Activated CD8-positive, alpha-beta memory T cell treated with anti-CD3 and anti-CD28 coated beads, Interleukin-2, amount 10 ng/mL, durations not matched to agents 7 days and 5 days (primary cell): ENCODE data around the gene CEACAM5. TPM values are rescaled to one million over a fixed set of nuclear protein-coding genes. Genes with fewer than 3 reads are reported as not detected.
"Not testable (repeated sequence)": the region's sequence is repeated elsewhere in the genome, so short reads cannot be mapped to it uniquely, and the experiment has no call there.

ENCODE experiments used
- ATAC-seq: fragments of 150-1000 bp; cut with Tn5 transposase; one replicate; pipeline ENCODE4 v1.10.0; 2021; ENCODE audit warnings: moderate library complexity
- CTCF ChIA-PET: fragments of 350-600 bp; sonication (Branson Sonifier 250); formaldehyde crosslinking; loops from one replicate; lab custom pipeline; 2021; ENCODE audit warnings: antibody characterized with exemption; lab: Charles Lee
- DNase-seq: peaks from one replicate; pipeline ENCODE4 v3.0.0-alpha.2; 2020
- H3K27ac Mint-ChIP-seq: one replicate; pipeline ENCODE4 v1.8.0; 2021; ENCODE audit warnings: mild to moderate bottlenecking, mixed read lengths
- H3K27me3 Mint-ChIP-seq: one replicate; pipeline ENCODE4 v1.8.0; 2021; ENCODE audit warnings: mixed read lengths
- H3K36me3 Mint-ChIP-seq: one replicate; pipeline ENCODE4 v1.8.0; 2021; ENCODE audit warnings: mild to moderate bottlenecking, mixed read lengths
- H3K4me1 Mint-ChIP-seq: one replicate; pipeline ENCODE4 v1.8.0; 2021; ENCODE audit warnings: mixed read lengths
- H3K4me3 Mint-ChIP-seq: one replicate; pipeline ENCODE4 v1.8.0; 2021; ENCODE audit warnings: mild to moderate bottlenecking, moderate library complexity, mixed read lengths
- H3K9me3 Mint-ChIP-seq: one replicate; pipeline ENCODE4 v1.8.0; 2022; ENCODE audit warnings: low read depth, mixed read lengths
- total RNA-seq, 2 experiments: library from RNA; stranded (reverse); gene quantifications; one replicate each; pipeline ENCODE4 v1.2.3, GENCODE V29; 2021

The CEACAM5 gene
- total RNA-seq, 2 experiments from 2014 or later = not detected

- CTCF ChIA-PET = interaction anchor here (2.0 kb wide), 1 partner anchor 50 kb away, joined by 7 read pairs; no protein-coding TSS in a partner anchor
- Mint-ChIP-seq H3K4me1 (peaks cover 3% of the 10 kb centered on the region), H3K27me3 (peaks cover 17% of the 10 kb centered on the region), H3K36me3 (no peaks in the 10 kb centered on the region), H3K9me3 (no peaks in the 10 kb centered on the region), H3K4me3 (no peak overlapping the region), H3K27ac (no peak overlapping the region)
- DNase-seq (no peak), ATAC-seq (no peak)
Measured at GRCh38 chr19:41703602-41704293, 4.7 kb upstream of the CEACAM5 start.

DNA sequence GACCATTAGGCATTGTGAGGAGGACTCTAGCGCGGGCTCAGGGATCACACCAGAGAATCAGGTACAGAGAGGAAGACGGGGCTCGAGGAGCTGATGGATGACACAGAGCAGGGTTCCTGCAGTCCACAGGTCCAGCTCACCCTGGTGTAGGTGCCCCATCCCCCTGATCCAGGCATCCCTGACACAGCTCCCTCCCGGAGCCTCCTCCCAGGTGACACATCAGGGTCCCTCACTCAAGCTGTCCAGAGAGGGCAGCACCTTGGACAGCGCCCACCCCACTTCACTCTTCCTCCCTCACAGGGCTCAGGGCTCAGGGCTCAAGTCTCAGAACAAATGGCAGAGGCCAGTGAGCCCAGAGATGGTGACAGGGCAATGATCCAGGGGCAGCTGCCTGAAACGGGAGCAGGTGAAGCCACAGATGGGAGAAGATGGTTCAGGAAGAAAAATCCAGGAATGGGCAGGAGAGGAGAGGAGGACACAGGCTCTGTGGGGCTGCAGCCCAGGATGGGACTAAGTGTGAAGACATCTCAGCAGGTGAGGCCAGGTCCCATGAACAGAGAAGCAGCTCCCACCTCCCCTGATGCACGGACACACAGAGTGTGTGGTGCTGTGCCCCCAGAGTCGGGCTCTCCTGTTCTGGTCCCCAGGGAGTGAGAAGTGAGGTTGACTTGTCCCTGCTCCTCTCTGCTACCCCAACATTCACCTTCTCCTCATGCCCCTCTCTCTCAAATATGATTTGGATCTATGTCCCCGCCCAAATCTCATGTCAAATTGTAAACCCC is 2.8 kb upstream of the CEACAM5 start:
- peaks cover 3% of the 10 kb centered on the region for H3K4me1 Mint-ChIP-seq
- peak; percentile 52 for DNase-seq

DNA sequence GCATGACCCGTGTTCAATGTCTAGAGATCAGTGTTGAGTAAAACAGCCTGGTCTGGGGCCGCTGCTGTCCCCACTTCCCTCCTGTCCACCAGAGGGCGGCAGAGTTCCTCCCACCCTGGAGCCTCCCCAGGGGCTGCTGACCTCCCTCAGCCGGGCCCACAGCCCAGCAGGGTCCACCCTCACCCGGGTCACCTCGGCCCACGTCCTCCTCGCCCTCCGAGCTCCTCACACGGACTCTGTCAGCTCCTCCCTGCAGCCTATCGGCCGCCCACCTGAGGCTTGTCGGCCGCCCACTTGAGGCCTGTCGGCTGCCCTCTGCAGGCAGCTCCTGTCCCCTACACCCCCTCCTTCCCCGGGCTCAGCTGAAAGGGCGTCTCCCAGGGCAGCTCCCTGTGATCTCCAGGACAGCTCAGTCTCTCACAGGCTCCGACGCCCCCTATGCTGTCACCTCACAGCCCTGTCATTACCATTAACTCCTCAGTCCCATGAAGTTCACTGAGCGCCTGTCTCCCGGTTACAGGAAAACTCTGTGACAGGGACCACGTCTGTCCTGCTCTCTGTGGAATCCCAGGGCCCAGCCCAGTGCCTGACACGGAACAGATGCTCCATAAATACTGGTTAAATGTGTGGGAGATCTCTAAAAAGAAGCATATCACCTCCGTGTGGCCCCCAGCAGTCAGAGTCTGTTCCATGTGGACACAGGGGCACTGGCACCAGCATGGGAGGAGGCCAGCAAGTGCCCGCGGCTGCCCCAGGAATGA is 1.5 kb upstream of the CEACAM5 start:
- Mint-ChIP-seq H3K36me3 (no peaks in the 10 kb centered on the region), H3K4me1 (peaks cover 3% of the 10 kb centered on the region), H3K27ac (peak overlapping the region; percentile 19), H3K27me3 (peaks cover 19% of the 10 kb centered on the region), H3K9me3 (no peaks in the 10 kb centered on the region), H3K4me3 (peak overlapping the region; percentile 63)
- ATAC-seq = peak; percentile 94
- CTCF ChIA-PET = interaction anchor here (0.6 to 2.3 kb wide), 36 partner anchors 9 to 592 kb away, joined by 3 to 27 read pairs (median 4); partner anchors contain the start of gene CEACAM7
- DNase-seq = peak; percentile 77

More for the DNA sequence above, 2.8 kb upstream of the CEACAM5 start:
- no peaks in the 10 kb centered on the region for H3K9me3 Mint-ChIP-seq
- H3K27me3 Mint-ChIP-seq = peaks cover 16% of the 10 kb centered on the region
- CTCF ChIA-PET = interaction anchor here (0.7 to 1.9 kb wide), 7 partner anchors 9 to 64 kb away, joined by 3 to 9 read pairs (median 3); partner anchors contain the start of gene CEACAM7
- no peak for ATAC-seq
- no peak overlapping the region for H3K27ac Mint-ChIP-seq
- no peak overlapping the region for H3K4me3 Mint-ChIP-seq
- H3K36me3 Mint-ChIP-seq = no peaks in the 10 kb centered on the region

- DNase-seq (no peak), ATAC-seq (no peak)
- no peaks in the 10 kb centered on the region for H3K36me3 Mint-ChIP-seq
- H3K27me3 Mint-ChIP-seq = peaks cover 20% of the 10 kb centered on the region
- H3K9me3 Mint-ChIP-seq = no peaks in the 10 kb centered on the region
- H3K4me3 Mint-ChIP-seq = no peak overlapping the region
- CTCF ChIA-PET = interaction anchor here (0.6 to 2.3 kb wide), 34 partner anchors 8 to 592 kb away, joined by 3 to 27 read pairs (median 4); partner anchors contain the start of gene CEACAM7
- no peak overlapping the region for H3K27ac Mint-ChIP-seq
- peaks cover 3% of the 10 kb centered on the region for H3K4me1 Mint-ChIP-seq
Measured at GRCh38 chr19:41707502-41707812, 969 bp upstream of the CEACAM5 start.

DNA sequence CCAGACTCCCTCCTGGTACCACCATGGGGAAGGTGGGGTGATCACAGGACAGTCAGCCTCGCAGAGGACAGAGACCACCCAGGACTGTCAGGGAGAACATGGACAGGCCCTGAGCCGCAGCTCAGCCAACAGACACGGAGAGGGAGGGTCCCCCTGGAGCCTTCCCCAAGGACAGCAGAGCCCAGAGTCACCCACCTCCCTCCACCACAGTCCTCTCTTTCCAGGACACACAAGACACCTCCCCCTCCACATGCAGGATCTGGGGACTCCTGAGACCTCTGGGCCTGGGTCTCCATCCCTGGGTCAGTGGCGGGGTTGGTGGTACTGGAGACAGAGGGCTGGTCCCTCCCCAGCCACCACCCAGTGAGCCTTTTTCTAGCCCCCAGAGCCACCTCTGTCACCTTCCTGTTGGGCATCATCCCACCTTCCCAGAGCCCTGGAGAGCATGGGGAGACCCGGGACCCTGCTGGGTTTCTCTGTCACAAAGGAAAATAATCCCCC is 505 bp upstream of the CEACAM5 start:
- Mint-ChIP-seq H3K4me1 (peaks cover 3% of the 10 kb centered on the region), H3K27ac (no peak overlapping the region), H3K36me3 (no peaks in the 10 kb centered on the region), H3K4me3 (no peak overlapping the region), H3K9me3 (no peaks in the 10 kb centered on the region), H3K27me3 (peaks cover 24% of the 10 kb centered on the region)
- ATAC-seq (no peak), DNase-seq (no peak)
- CTCF ChIA-PET = interaction anchor here (1.2 to 2.3 kb wide), 8 partner anchors 16 to 87 kb away, joined by 5 to 27 read pairs (median 18); no protein-coding TSS in a partner anchor

GRCh38 chr19:41709516-41709915 is 1.1 kb downstream of the CEACAM5 start:
- H3K27ac Mint-ChIP-seq, CTCF ChIA-PET: not testable (repeated sequence)
- H3K27me3 Mint-ChIP-seq = peaks cover 31% of the 10 kb centered on the region

GRCh38 chr19:41709951-41710645 is 1.7 kb downstream of the CEACAM5 start:
- DNase-seq (no peak), ATAC-seq (no peak)
- H3K27ac Mint-ChIP-seq = no peak overlapping the region
- peaks cover 3% of the 10 kb centered on the region for H3K4me1 Mint-ChIP-seq
- no peaks in the 10 kb centered on the region for H3K9me3 Mint-ChIP-seq
- H3K27me3 Mint-ChIP-seq = peaks cover 25% of the 10 kb centered on the region
- CTCF ChIA-PET = interaction anchor here (0.9 kb wide), 1 partner anchor 14 kb away, joined by 3 read pairs; no protein-coding TSS in a partner anchor
- H3K4me3 Mint-ChIP-seq = no peak overlapping the region
- H3K36me3 Mint-ChIP-seq = no peaks in the 10 kb centered on the region

More at GRCh38 chr19:41709516-41709915, 1.1 kb downstream of the CEACAM5 start:
- H3K9me3 Mint-ChIP-seq, H3K4me3 Mint-ChIP-seq, DNase-seq, H3K36me3 Mint-ChIP-seq, ATAC-seq, H3K4me1 Mint-ChIP-seq: not testable (repeated sequence)

- H3K4me1 Mint-ChIP-seq = peaks cover 3% of the 10 kb centered on the region
- H3K4me3 Mint-ChIP-seq = no peak overlapping the region
- no peak overlapping the region for H3K27ac Mint-ChIP-seq
- ATAC-seq (no peak), DNase-seq (no peak)
- H3K27me3 Mint-ChIP-seq = peaks cover 16% of the 10 kb centered on the region
- CTCF ChIA-PET = interaction anchor here (1.5 kb wide), 1 partner anchor 19 kb away, joined by 4 read pairs; no protein-coding TSS in a partner anchor
- H3K36me3 Mint-ChIP-seq = no peaks in the 10 kb centered on the region
- H3K9me3 Mint-ChIP-seq = no peaks in the 10 kb centered on the region
Measured at GRCh38 chr19:41711376-41712261, 3.2 kb downstream of the CEACAM5 start.

DNA sequence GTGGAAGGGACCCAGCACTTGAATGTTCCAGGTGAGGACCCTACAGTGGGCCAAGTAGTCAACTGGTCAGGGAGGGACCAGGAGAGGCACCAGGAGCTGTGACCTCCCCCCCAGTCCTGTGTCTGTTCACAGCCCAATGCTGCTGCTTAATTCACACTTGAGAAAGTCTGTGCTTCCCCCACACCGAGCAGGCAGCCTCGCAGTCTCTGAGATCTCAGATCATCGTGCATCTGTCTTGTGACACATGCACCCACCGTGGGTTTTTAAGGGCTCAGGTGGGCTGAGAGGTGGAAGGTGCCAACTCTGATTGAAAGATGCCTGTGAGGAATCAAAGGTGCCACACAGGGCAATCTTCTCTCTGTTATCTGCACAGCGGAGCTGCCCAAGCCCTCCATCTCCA is 6.2 kb downstream of the CEACAM5 start:
- Mint-ChIP-seq H3K9me3 (no peaks in the 10 kb centered on the region), H3K4me1 (no peaks in the 10 kb centered on the region), H3K27ac (no peak overlapping the region), H3K4me3 (no peak overlapping the region), H3K27me3 (peaks cover 22% of the 10 kb centered on the region), H3K36me3 (no peaks in the 10 kb centered on the region)
- CTCF ChIA-PET = interaction anchor here (2.7 kb wide), 1 partner anchor 8 kb away, joined by 18 read pairs; no protein-coding TSS in a partner anchor
- ATAC-seq = no peak
- peak; percentile 27 for DNase-seq

DNA sequence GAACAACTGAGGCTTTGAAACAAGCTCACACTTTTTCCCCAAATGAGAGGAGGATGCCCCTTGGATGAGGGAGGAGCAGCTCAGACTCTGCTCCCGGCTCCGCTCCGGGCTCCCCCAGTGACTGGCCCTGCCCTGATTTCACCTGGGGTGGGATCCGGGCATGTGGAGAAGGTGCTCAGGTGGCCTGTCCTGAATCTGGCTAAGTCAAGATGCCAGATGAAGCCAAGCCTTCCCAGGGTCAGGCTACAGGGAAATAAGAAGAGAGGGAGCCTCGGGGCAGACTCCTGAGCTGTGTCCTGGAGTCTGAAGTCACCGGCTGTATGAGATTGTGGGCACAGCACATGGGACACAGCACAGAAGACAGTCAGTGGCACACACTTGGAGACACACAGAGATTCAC is 10.3 kb downstream of the CEACAM5 start:
- no peak overlapping the region for H3K4me3 Mint-ChIP-seq
- no peak overlapping the region for H3K27ac Mint-ChIP-seq
- H3K4me1 Mint-ChIP-seq = no peaks in the 10 kb centered on the region
- CTCF ChIA-PET = interaction anchor here (1.3 kb wide), 1 partner anchor 12 kb away, joined by 3 read pairs; no protein-coding TSS in a partner anchor
- H3K9me3 Mint-ChIP-seq = no peaks in the 10 kb centered on the region
- ATAC-seq = no peak
- no peak for DNase-seq
- H3K36me3 Mint-ChIP-seq = no peaks in the 10 kb centered on the region
- peaks cover 18% of the 10 kb centered on the region for H3K27me3 Mint-ChIP-seq

GRCh38 chr19:41720103-41720502 is 11.7 kb downstream of the CEACAM5 start:
- Mint-ChIP-seq H3K4me1 (no peaks in the 10 kb centered on the region), H3K36me3 (no peaks in the 10 kb centered on the region), H3K27me3 (peaks cover 27% of the 10 kb centered on the region), H3K27ac (no peak overlapping the region), H3K4me3 (no peak overlapping the region), H3K9me3 (no peaks in the 10 kb centered on the region)
- ATAC-seq (no peak), DNase-seq (no peak)
- CTCF ChIA-PET = no interaction called here
